GM10266 (cell line): ENCODE results near the gene SYT7.
A peak's percentile ranks its signal among the peaks of the same experiment; 100 is the strongest.

Experiments used
- DNase-seq: peaks from one replicate; pipeline ENCODE4 v3.0.0; 2012; ENCODE audit errors: extremely low spot score
- CTCF ChIP-seq: IDR thresholded peaks from 2 replicates; pipeline ENCODE4 v1.5.1; 2012; ENCODE audit warnings: mild to moderate bottlenecking, low read depth; ENCODE audit not compliant: control insufficient read depth, insufficient read depth; ENCODE audit errors: missing control alignments

Gene SYT7

GRCh38 chr11:61542024-61542461 lies 38.8 kb downstream of the SYT7 start:
- no peak for DNase-seq
- no peak for TF ChIP-seq CTCF

- peak; percentile 67 for DNase-seq
- TF ChIP-seq CTCF = no peak
Measured at GRCh38 chr11:61541598-61541997, 39.3 kb downstream of the SYT7 start.

GRCh38 chr11:61540528-61540927 lies 40.3 kb downstream of the SYT7 start:
- no peak for TF ChIP-seq CTCF
- no peak for DNase-seq

GRCh38 chr11:61539831-61540357 lies 41.0 kb downstream of the SYT7 start:
- no peak for DNase-seq
- no peak for TF ChIP-seq CTCF

- no peak for DNase-seq
- TF ChIP-seq CTCF = no peak
Measured at GRCh38 chr11:61539006-61539405, 41.9 kb downstream of the SYT7 start.

- no peak for DNase-seq
- no peak for TF ChIP-seq CTCF
Measured at GRCh38 chr11:61538636-61538961, 42.3 kb downstream of the SYT7 start.

- TF ChIP-seq CTCF = no peak
- DNase-seq = no peak
Measured at GRCh38 chr11:61537326-61537725, 43.5 kb downstream of the SYT7 start.
